ENCODE data around the gene NEURL3. TPM values are rescaled to one million over a fixed set of nuclear protein-coding genes. Genes with fewer than 3 reads are reported as not detected.

Gene NEURL3
- total and polyA plus RNA-seq, 12 donors, result 0.03 to 0.41 (median 0.18) TPM; not detected in 8

- no peak overlapping the region for H3K27ac ChIP-seq
- H3K4me1 ChIP-seq (replicated peaks in 1 of 2), result no peaks in the 10 kb centered on the region
- H3K4me3 ChIP-seq, result no peak overlapping the region
- intact Hi-C loops (cut with DNase I), result no loop called here
- H3K36me3 ChIP-seq (replicated peaks in 1 of 2), result peaks cover 0 to 34% of the 10 kb centered on the region in 2 donors
- peak in 1 of 7 donors; percentile 0 for DNase-seq
- H3K27me3 ChIP-seq, result no peaks in the 10 kb centered on the region
- TF ChIP-seq POLR2A (IDR thresholded peaks at IDR 0.05) (no peak), CTCF (IDR thresholded peaks at IDR 0.05) (no peak)
- no peaks in the 10 kb centered on the region for H3K9me3 ChIP-seq (replicated peaks in 1 of 3)
- 86 to 93% (median 91%) methylated on average over 4 to 7 of the region's 7 CpGs for WGBS, 4 donors
Measured at GRCh38 chr2:96547203-96547641, 42.1 kb upstream of the NEURL3 start.

GRCh38 chr2:96546797-96547196 is 41.6 kb upstream of the NEURL3 start:
- no peaks in the 10 kb centered on the region for H3K4me1 ChIP-seq (replicated peaks in 1 of 2)
- no peak overlapping the region for H3K4me3 ChIP-seq
- TF ChIP-seq POLR2A (IDR thresholded peaks at IDR 0.05) (no peak), CTCF (IDR thresholded peaks at IDR 0.05) (no peak)
- peaks cover 0 to 30% of the 10 kb centered on the region in 2 donors for H3K36me3 ChIP-seq (replicated peaks in 1 of 2)
- H3K27me3 ChIP-seq, result no peaks in the 10 kb centered on the region
- WGBS, 4 donors, result 74 to 90% (median 82%) methylated on average over 7 to 8 of the region's 8 CpGs
- no peak overlapping the region for H3K27ac ChIP-seq
- no peaks in the 10 kb centered on the region for H3K9me3 ChIP-seq (replicated peaks in 1 of 3)
- intact Hi-C loops (cut with DNase I), result no loop called here
- DNase-seq, result no peak

GRCh38 chr2:96546321-96546720 is 41.2 kb upstream of the NEURL3 start:
- WGBS, 4 donors, result 60 to 92% (median 88%) methylated on average over 1 to 5 of the region's 5 CpGs
- no peak for TF ChIP-seq CTCF (IDR thresholded peaks at IDR 0.05)
- no peak for TF ChIP-seq POLR2A (IDR thresholded peaks at IDR 0.05)
- H3K27me3 ChIP-seq, result no peaks in the 10 kb centered on the region
- peaks cover 0 to 25% of the 10 kb centered on the region in 2 donors for H3K36me3 ChIP-seq (replicated peaks in 1 of 2)
- DNase-seq, result no peak
- H3K27ac ChIP-seq, result no peak overlapping the region
- intact Hi-C loops (cut with DNase I), result no loop called here
- H3K9me3 ChIP-seq (replicated peaks in 1 of 3), result no peaks in the 10 kb centered on the region
- H3K4me3 ChIP-seq, result no peak overlapping the region
- no peaks in the 10 kb centered on the region for H3K4me1 ChIP-seq (replicated peaks in 1 of 2)

- Histone ChIP-seq H3K4me1 (replicated peaks in 1 of 2) (peaks cover 0 to 5% of the 10 kb centered on the region in 2 donors), H3K4me3 (no peak overlapping the region), H3K27ac (no peak overlapping the region), H3K9me3 (replicated peaks in 1 of 3) (no peaks in the 10 kb centered on the region), H3K27me3 (no peaks in the 10 kb centered on the region), H3K36me3 (replicated peaks in 1 of 2) (no peaks in the 10 kb centered on the region)
- 90 to 92% (median 91%) methylated on average over 5 to 8 of the region's 8 CpGs for WGBS, 4 donors
- TF ChIP-seq POLR2A (IDR thresholded peaks at IDR 0.05) (no peak), CTCF (IDR thresholded peaks at IDR 0.05) (no peak)
- DNase-seq, result no peak
- intact Hi-C loops (cut with DNase I), result no loop called here
Measured at GRCh38 chr2:96542357-96542977, 37.3 kb upstream of the NEURL3 start.

All from adrenal gland (tissue), 12 donors.